K562 (cell line): Measurements from ENCODE around the gene DIP2B. TPM values are rescaled to one million over a fixed set of nuclear protein-coding genes. Genes with fewer than 3 reads are reported as not detected.

Experiments
- ATAC-seq: fragments of 200-7000 bp; cut with Tn5 transposase; 3 replicates; pipeline ENCODE4 v1.9.1; 2020; ENCODE audit warnings: moderate library complexity
- BruUV-seq: library from RNA; stranded (reverse); fragments of 400-500 nt; replicated peaks from 2 replicates; lab custom pipeline; 2021; lab: Mats Ljungman, UMichigan
- CTCF ChIA-PET: fragments of 300-600 bp; formaldehyde crosslinking; extraction: SDS; loops from one replicate; lab custom pipeline; 2021; ENCODE audit warnings: low intra/inter-chr PET ratio; lab: Yijun Ruan, JAX
- POLR2A ChIA-PET: fragments of 300-600, 350-650 bp; sonication (Branson Sonifier 250); formaldehyde crosslinking; extraction: SDS; loops from one replicate; lab custom pipeline; 2021; ENCODE audit warnings: antibody characterized with exemption, inconsistent platforms; lab: Yijun Ruan, JAX
- DNase-seq, 4 experiments: peaks; one replicate each; pipeline versions ENCODE4 v3.0.0 to v3.0.0-alpha.2; 2011 to 2018; ENCODE audit warnings: low spot score in 3 of 4, mixed read lengths in 3 of 4; ENCODE audit errors: extremely low read depth in 1 of 4
- FAIRE-seq: peaks from 2 replicates; lab custom pipeline; 2011; peaks lifted over from hg19 to GRCh38; lab: Jason Lieb, UNC
- H2AFZ ChIP-seq: 2 replicates; pipeline ENCODE4 v1.6.0; 2011; ENCODE audit warnings: low read depth, low read length, control low read depth, inconsistent platforms
- H3K27ac ChIP-seq: fragments of 200-600 bp; 3 replicates; pipeline ENCODE4 v1.8.0; 2011; ENCODE audit warnings: low read depth, mild to moderate bottlenecking, control low read depth, inconsistent platforms, low read length, moderate library complexity, mixed read lengths; ENCODE audit errors: extremely low read depth
- H3K27me3 ChIP-seq, 2 experiments: fragments of 300-600 bp in 1 of 2; 2 replicates in 1 of 2; 3 replicates in 1 of 2; pipeline versions ENCODE4 v1.6.0 to v1.8.0; 2011; ENCODE audit warnings: inconsistent platforms in 2 of 2, low read length in 2 of 2, mild to moderate bottlenecking in 1 of 2, mixed read lengths in 1 of 2, moderate library complexity in 1 of 2; ENCODE audit not compliant: control insufficient read depth in 2 of 2, insufficient read depth in 2 of 2
- H3K36me3 ChIP-seq: fragments of 300-600 bp; 3 replicates; pipeline ENCODE4 v1.8.0; 2011; ENCODE audit warnings: mild to moderate bottlenecking, low read length, inconsistent platforms; ENCODE audit not compliant: control insufficient read depth, insufficient read depth
- H3K4me1 ChIP-seq, 2 experiments: fragments of 200-600 bp in 1 of 2; replicated peaks in 1 of 2; 2 replicates in 1 of 2; 3 replicates in 1 of 2; pipeline versions ENCODE4 v1.5.1 to v1.8.0; 2011; ENCODE audit warnings: inconsistent platforms in 2 of 2, low read length in 2 of 2, mild to moderate bottlenecking in 1 of 2, mixed read lengths in 1 of 2, moderate library complexity in 1 of 2; ENCODE audit not compliant: control insufficient read depth in 2 of 2, insufficient read depth in 2 of 2
- H3K4me2 ChIP-seq: 2 replicates; pipeline ENCODE4 v1.6.1; 2011; ENCODE audit warnings: low read length, control low read depth, inconsistent platforms, mixed read lengths; ENCODE audit not compliant: insufficient read depth
- H3K4me3 ChIP-seq: fragments of 200-600 bp; sonication (generic), shearing (Covaris generic); 2 replicates; pipeline ENCODE4 v1.5.1; 2016; ENCODE audit warnings: control low read depth, inconsistent platforms
- H3K79me2 ChIP-seq: fragments of 200-600 bp; 3 replicates; pipeline ENCODE4 v1.8.0; 2011; ENCODE audit warnings: low read length, inconsistent platforms; ENCODE audit not compliant: control insufficient read depth, insufficient read depth
- H3K9ac ChIP-seq, 2 experiments: 2 replicates each; pipeline versions ENCODE4 v1.6.0 to v1.6.1; 2011; ENCODE audit warnings: low read depth in 2 of 2, low read length in 2 of 2, control low read depth in 1 of 2, inconsistent platforms in 1 of 2, mild to moderate bottlenecking in 1 of 2, mixed read lengths in 1 of 2; ENCODE audit not compliant: insufficient read depth in 1 of 2
- H3K9me1 ChIP-seq: one replicate; pipeline ENCODE4 v1.6.0; 2011; ENCODE audit warnings: inconsistent platforms, mild to moderate bottlenecking, low read length, moderate library complexity; ENCODE audit not compliant: control insufficient read depth, insufficient read depth
- H3K9me3 ChIP-seq: replicated peaks from 2 replicates; pipeline ENCODE4 v1.5.1; 2011; ENCODE audit warnings: low read depth, low read length, inconsistent platforms; ENCODE audit not compliant: control insufficient read depth, insufficient read depth
- H4K20me1 ChIP-seq: replicated peaks from 2 replicates; pipeline ENCODE4 v1.6.1; 2011; ENCODE audit warnings: low read length, inconsistent platforms, mixed read lengths; ENCODE audit not compliant: control insufficient read depth, insufficient read depth
- NFATC3 ChIP-seq: fragments of 450-650 bp; IDR thresholded peaks from 2 replicates; pipeline ENCODE4 v1.6.1; 2017; ENCODE audit warnings: mild to moderate bottlenecking
- NR2C1 ChIP-seq, 2 experiments: fragments of 450-650 bp; IDR thresholded peaks; 2 replicates each; pipeline ENCODE4 v1.6.1; 2017; ENCODE audit warnings: mild to moderate bottlenecking in 2 of 2, antibody characterized with exemption in 1 of 2, inconsistent platforms in 1 of 2, missing compliant biosample characterization in 1 of 2, missing genetic modification characterization in 1 of 2
- SMC3 ChIP-seq: conservative IDR thresholded peaks from 2 replicates; pipeline ENCODE4 v1.6.1; 2011; ENCODE audit warnings: low read depth, low read length, improper control_type of control experiment; ENCODE audit not compliant: insufficient read depth
- ZNF253 ChIP-seq: fragments of 250-450 bp; sonication (Bioruptor Pico); conservative IDR thresholded peaks from 2 replicates; pipeline ENCODE4 v1.6.1; 2021; ENCODE audit warnings: mild to moderate bottlenecking
- WGBS: fragments of 100-300 bp; shearing (Covaris generic); methylation state at CpG from one replicate; pipeline ENCODE4 v1.1.6; 2016; ENCODE audit warnings: low coverage, mixed read lengths; ENCODE audit not compliant: insufficient coverage; ENCODE audit errors: missing lambda C conversion rate; 5-methylcytosine and 5-hydroxymethylcytosine counted together
- in situ Hi-C: fragments of 300-500 bp; cut with MboI; formaldehyde crosslinking; loops from 4 replicates; pipeline ENCODE4 v1.15.0; 2018; ENCODE audit warnings: inconsistent platforms, mixed read lengths
- intact Hi-C: fragments of 100-400 bp; cut with micrococcal nuclease; formaldehyde crosslinking; loops from 2 replicates; pipeline ENCODE4 v1.14.2; 2022
- polyA plus RNA-seq, 8 experiments: library from polyadenylated mRNA; depleted of rRNA in 4 of 8; stranded (reverse) in 5 of 8; unstranded in 3 of 8; fragments of >200 nt; fragmentation: Nextera tagmentation in 2 of 8; fragmentation: Illumina TruSeq in 1 of 8; extraction: Ambion mirVana in 2 of 8; extraction: Trizol in 1 of 8; gene quantifications; 2 replicates each; pipeline versions ENCODE4 v1.2.1 to v1.2.3, GENCODE V29; 2011 to 2014; ENCODE audit warnings: inconsistent platforms in 1 of 8, missing spikeins in 1 of 8
- total RNA-seq, 7 experiments: library from RNA; depleted of rRNA in 6 of 7; stranded (reverse); fragments of >200 nt in 6 of 7; fragmentation: Illumina TruSeq in 2 of 7; extraction: Trizol in 2 of 7; gene quantifications; 2 replicates each; pipeline versions ENCODE4 v1.2.1 to v1.2.3, GENCODE V29; 2011 to 2021; ENCODE audit warnings: low replicate concordance in 1 of 7
- TF ChIP-seq, protein P1 (sequence below): sonication (generic); formaldehyde crosslinking; IDR thresholded peaks from 2 replicates; pipeline ENCODE4 v1.8.1; 2023; ENCODE audit warnings: missing genetic modification reagents, mild to moderate bottlenecking, borderline replicate concordance
- TF ChIP-seq, protein P2 (sequence below): fragments of 450-650 bp; formaldehyde crosslinking; IDR thresholded peaks from 2 replicates; pipeline ENCODE4 v1.4.0; 2022; ENCODE audit warnings: mild to moderate bottlenecking, moderate library complexity

The DIP2B gene
- total and polyA plus RNA-seq, 9 of the 15 experiments (the other 6 are each of a cell fraction or from before 2014, with no cell fraction given): 4.6 to 26.1 (median 18.8) TPM

DNA sequence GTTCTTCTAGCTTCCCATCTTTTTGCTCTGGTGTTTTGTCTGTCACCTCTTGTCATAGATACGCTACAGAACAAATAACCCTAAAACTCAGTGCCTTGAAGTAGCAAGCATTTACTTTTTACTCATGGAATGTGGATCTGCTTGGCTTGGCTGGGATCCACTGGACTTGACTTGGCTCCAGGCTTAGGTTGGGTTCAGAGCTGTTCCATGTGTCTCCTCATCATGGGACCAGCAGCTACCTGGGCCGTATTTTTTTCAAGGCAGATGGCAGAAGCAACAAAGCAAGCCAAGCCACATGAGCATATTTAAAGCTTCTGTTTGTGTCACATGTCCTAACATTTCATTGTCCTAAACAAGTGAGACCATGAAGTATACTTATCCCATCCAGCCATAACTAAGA is 210.4 kb downstream of the DIP2B start (continued):
- TF ChIP-seq SMC3 (no peak), ZNF253 (no peak)
- TF ChIP-seq, protein P1, sequence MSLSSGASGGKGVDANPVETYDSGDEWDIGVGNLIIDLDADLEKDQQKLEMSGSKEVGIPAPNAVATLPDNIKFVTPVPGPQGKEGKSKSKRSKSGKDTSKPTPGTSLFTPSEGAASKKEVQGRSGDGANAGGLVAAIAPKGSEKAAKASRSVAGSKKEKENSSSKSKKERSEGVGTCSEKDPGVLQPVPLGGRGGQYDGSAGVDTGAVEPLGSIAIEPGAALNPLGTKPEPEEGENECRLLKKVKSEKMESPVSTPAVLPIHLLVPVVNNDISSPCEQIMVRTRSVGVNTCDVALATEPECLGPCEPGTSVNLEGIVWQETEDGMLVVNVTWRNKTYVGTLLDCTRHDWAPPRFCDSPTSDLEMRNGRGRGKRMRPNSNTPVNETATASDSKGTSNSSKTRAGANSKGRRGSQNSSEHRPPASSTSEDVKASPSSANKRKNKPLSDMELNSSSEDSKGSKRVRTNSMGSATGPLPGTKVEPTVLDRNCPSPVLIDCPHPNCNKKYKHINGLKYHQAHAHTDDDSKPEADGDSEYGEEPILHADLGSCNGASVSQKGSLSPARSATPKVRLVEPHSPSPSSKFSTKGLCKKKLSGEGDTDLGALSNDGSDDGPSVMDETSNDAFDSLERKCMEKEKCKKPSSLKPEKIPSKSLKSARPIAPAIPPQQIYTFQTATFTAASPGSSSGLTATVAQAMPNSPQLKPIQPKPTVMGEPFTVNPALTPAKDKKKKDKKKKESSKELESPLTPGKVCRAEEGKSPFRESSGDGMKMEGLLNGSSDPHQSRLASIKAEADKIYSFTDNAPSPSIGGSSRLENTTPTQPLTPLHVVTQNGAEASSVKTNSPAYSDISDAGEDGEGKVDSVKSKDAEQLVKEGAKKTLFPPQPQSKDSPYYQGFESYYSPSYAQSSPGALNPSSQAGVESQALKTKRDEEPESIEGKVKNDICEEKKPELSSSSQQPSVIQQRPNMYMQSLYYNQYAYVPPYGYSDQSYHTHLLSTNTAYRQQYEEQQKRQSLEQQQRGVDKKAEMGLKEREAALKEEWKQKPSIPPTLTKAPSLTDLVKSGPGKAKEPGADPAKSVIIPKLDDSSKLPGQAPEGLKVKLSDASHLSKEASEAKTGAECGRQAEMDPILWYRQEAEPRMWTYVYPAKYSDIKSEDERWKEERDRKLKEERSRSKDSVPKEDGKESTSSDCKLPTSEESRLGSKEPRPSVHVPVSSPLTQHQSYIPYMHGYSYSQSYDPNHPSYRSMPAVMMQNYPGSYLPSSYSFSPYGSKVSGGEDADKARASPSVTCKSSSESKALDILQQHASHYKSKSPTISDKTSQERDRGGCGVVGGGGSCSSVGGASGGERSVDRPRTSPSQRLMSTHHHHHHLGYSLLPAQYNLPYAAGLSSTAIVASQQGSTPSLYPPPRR: no peak

DNA sequence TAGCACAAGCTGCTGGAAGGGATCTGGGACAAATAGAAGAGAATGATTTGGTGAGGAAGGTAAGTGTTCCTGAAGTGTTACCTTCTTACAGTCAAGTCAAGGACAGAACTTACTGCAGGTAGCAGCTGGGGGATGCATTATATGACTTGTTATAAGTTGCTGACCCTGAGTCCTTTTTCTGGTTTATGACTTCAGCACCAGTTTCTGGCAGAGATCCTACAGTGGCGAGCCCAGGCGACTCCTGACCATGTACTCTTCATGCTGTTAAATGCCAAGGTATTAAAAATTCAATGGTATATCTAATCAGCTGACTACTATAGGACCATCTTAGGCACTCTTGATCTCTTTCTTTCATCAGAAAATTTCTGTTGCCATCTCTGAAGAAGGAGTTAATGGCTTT is 214.0 kb downstream of the DIP2B start:
- intact Hi-C loops (no loop called here), in situ Hi-C loops (no loop called here)
- Histone ChIP-seq H3K27me3 (no peaks in the 10 kb centered on the region), H3K79me2 (no peaks in the 10 kb centered on the region), H3K9me1 (no peaks in the 10 kb centered on the region), H3K9ac (no peak overlapping the region), H4K20me1 (no peaks in the 10 kb centered on the region), H3K4me1 (no peaks in the 10 kb centered on the region; a peak in 1 of 5 replicates), H3K4me3 (no peak overlapping the region), H3K27ac (no peak overlapping the region), H3K4me2 (no peak overlapping the region), H3K9me3 (no peaks in the 10 kb centered on the region), H3K36me3 (peaks cover 62% of the 10 kb centered on the region), H2AFZ (no peak overlapping the region)
- FAIRE-seq (no peak), ATAC-seq (no peak), DNase-seq (no peak)
- ChIA-PET POLR2A (interaction anchor here (0.6 kb wide), 1 partner anchor 30 kb away, joined by 3 read pairs; no protein-coding TSS in a partner anchor), CTCF (no interaction called here)
- TF ChIP-seq NFATC3 (no peak), NR2C1 (IDR thresholded peaks at IDR 0.05) (no peak), NR2C1 (tag; IDR thresholded peaks at IDR 0.05) (no peak)
- TF ChIP-seq, protein P2, sequence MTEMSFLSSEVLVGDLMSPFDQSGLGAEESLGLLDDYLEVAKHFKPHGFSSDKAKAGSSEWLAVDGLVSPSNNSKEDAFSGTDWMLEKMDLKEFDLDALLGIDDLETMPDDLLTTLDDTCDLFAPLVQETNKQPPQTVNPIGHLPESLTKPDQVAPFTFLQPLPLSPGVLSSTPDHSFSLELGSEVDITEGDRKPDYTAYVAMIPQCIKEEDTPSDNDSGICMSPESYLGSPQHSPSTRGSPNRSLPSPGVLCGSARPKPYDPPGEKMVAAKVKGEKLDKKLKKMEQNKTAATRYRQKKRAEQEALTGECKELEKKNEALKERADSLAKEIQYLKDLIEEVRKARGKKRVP (CRISPR knock-in tag): no peak
- whole genome bisulfite sequencing: 100% methylated on average over 2 of the region's 2 CpGs
- no TSS peak for BruUV-seq
